Calu3 (cell line): ENCODE data around the gene SPHK2. TPM values are rescaled to one million over a fixed set of nuclear protein-coding genes. Genes with fewer than 3 reads are reported as not detected.

Experiments
- BruUV-seq: library from RNA; stranded (reverse); fragments of 400-500 nt; replicated peaks from 2 replicates; lab custom pipeline; 2021; lab: Mats Ljungman, UMichigan
- CTCF ChIA-PET: fragments of 300-600 bp; sonication (Branson Sonifier 250); formaldehyde crosslinking; loops from one replicate; lab custom pipeline; 2022; ENCODE audit warnings: antibody characterized with exemption; lab: Charles Lee
- DNase-seq: peaks from one replicate; pipeline ENCODE4 v3.0.0; 2022
- H3K27ac Mint-ChIP-seq: one replicate; pipeline ENCODE4 v1.8.0; 2022; ENCODE audit warnings: mixed read lengths; ENCODE audit not compliant: unreplicated experiment
- H3K27me3 Mint-ChIP-seq: one replicate; pipeline ENCODE4 v1.8.0; 2022; ENCODE audit warnings: mixed read lengths; ENCODE audit not compliant: unreplicated experiment
- H3K36me3 Mint-ChIP-seq: one replicate; pipeline ENCODE4 v1.8.0; 2022; ENCODE audit warnings: mild to moderate bottlenecking, moderate library complexity, mixed read lengths; ENCODE audit not compliant: insufficient read depth, unreplicated experiment
- H3K4me1 Mint-ChIP-seq: one replicate; pipeline ENCODE4 v1.8.0; 2022; ENCODE audit warnings: mild to moderate bottlenecking, low read depth, mixed read lengths; ENCODE audit not compliant: unreplicated experiment
- H3K4me3 Mint-ChIP-seq: one replicate; pipeline ENCODE4 v1.8.0; 2022; ENCODE audit warnings: mild to moderate bottlenecking, low read depth, moderate library complexity, mixed read lengths; ENCODE audit not compliant: unreplicated experiment
- H3K9me3 Mint-ChIP-seq: one replicate; pipeline ENCODE4 v1.8.0; 2022; ENCODE audit warnings: low read depth, mixed read lengths; ENCODE audit not compliant: unreplicated experiment
- CTCF ChIP-seq: fragments of 200-600 bp; IDR thresholded peaks from one replicate; pipeline ENCODE4 v1.8.0; 2022; ENCODE audit warnings: antibody characterized with exemption; ENCODE audit not compliant: unreplicated experiment
- intact Hi-C: fragments of 100-400 bp; cut with micrococcal nuclease; formaldehyde crosslinking; loops from one replicate; pipeline ENCODE4 v1.10.0; 2022; ENCODE audit not compliant: unreplicated experiment
- total RNA-seq: library from RNA; stranded (reverse); gene quantifications from 2 replicates; pipeline ENCODE4 v1.2.3, GENCODE V29; 2022

The SPHK2 gene
- total RNA-seq, 1 experiment from 2014 or later, result 24.2 TPM

DNA sequence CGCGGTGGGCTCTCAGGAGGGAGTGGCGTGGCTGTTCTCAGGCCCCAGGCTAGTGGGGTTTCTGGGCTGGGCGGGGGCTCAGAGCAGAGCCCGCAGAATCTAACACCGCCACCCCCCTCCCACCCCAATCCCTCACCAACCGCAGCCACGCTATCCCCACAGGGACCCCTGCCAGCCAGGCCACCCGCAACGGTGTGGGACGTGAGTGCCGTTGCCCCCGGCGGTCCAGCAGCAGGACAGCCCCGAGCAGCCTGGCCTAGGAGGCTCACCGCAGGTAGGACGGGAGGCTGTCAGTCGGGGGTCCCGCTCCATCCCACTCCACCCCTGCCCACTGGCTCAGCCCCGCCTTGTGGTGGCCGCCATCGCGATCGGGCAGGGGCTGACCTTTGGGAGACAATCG, 53.7 kb downstream of the SPHK2 start, which contains the start of gene NTN5:
Gene NTN5, minus strand, starts transcription at position 24 of the 400 bp plus-strand sequence. CDS start 2,031 bp downstream, outside the sequence.
- Mint-ChIP-seq H3K4me1 (peaks cover 20% of the 10 kb centered on the region), H3K27me3 (no peaks in the 10 kb centered on the region), H3K36me3 (peaks cover 5% of the 10 kb centered on the region), H3K4me3 (no peak within 1 kb of the TSS), H3K27ac (peak within 1 kb of the TSS; percentile 17), H3K9me3 (peaks cover 6% of the 10 kb centered on the region)
- CTCF ChIA-PET, result no interaction called here
- intact Hi-C loops, result no loop called here
- no peak for TF ChIP-seq CTCF
- no TSS peak for BruUV-seq
- no peak for DNase-seq

DNA sequence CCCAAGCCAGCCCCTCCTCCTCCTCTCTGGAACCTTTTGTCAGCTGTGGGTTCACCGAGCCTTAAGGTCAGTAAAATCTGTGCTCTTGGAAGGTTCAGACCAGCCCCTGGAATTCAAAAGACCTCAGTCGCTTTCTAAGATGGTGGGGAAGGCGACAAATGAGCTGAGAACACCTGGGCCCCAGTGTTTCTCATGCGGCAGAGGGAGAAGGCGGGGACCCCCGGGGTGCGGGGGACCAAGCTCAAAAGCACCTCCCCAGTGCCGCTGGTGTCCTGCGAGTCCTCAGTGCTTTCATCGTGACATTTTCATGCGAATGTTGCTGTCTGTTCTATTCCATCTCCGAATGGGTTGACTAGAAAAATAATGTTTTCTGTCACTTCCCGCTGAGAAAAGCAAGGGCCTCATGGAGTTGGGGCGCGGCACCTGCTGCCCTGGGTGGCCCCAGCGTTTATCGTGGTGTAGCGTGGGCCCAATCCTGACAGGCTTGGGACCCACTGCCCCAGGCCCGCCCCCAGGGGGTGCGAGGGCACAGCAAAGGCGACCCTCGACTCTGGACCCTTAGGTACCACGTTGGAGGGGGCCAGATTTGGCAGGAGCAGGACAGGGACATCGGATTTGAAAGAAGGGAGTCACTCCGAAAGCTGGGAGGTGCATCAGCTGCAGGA, 54.3 kb downstream of the SPHK2 start:
- CTCF ChIA-PET, result no interaction called here
- H3K27ac Mint-ChIP-seq, result peak overlapping the region; percentile 17
- peaks cover 6% of the 10 kb centered on the region for H3K9me3 Mint-ChIP-seq
- BruUV-seq, result no TSS peak
- no peak for DNase-seq
- no peaks in the 10 kb centered on the region for H3K27me3 Mint-ChIP-seq
- no peak for TF ChIP-seq CTCF
- H3K36me3 Mint-ChIP-seq, result peaks cover 5% of the 10 kb centered on the region
- peaks cover 25% of the 10 kb centered on the region for H3K4me1 Mint-ChIP-seq
- intact Hi-C loops, result no loop called here
- H3K4me3 Mint-ChIP-seq, result no peak overlapping the region

- intact Hi-C loops, result no loop called here
- Mint-ChIP-seq H3K9me3 (peaks cover 6% of the 10 kb centered on the region), H3K27ac (no peak overlapping the region), H3K4me3 (no peak overlapping the region), H3K4me1 (peaks cover 25% of the 10 kb centered on the region), H3K36me3 (peaks cover 5% of the 10 kb centered on the region), H3K27me3 (no peaks in the 10 kb centered on the region)
- DNase-seq, result no peak
- no TSS peak for BruUV-seq
- TF ChIP-seq CTCF, result no peak
- CTCF ChIA-PET, result interaction anchor here (1.3 to 2.7 kb wide), 4 partner anchors 28 to 110 kb away, joined by 3 to 15 read pairs (median 8); partner anchors contain the start of gene CA11
Measured at GRCh38 chr19:48674216-48674809, 55.0 kb downstream of the SPHK2 start.

- no TSS peak for BruUV-seq
- Mint-ChIP-seq H3K36me3 (peaks cover 5% of the 10 kb centered on the region), H3K4me3 (no peak overlapping the region), H3K27ac (no peak overlapping the region), H3K9me3 (no peaks in the 10 kb centered on the region), H3K27me3 (no peaks in the 10 kb centered on the region), H3K4me1 (peaks cover 25% of the 10 kb centered on the region)
- DNase-seq, result peak; percentile 87
- CTCF ChIA-PET, result interaction anchor here (0.6 to 2.7 kb wide), 10 partner anchors 18 to 574 kb away, joined by 3 to 15 read pairs (median 4); partner anchors contain the start of genes CA11 and FUT2
- intact Hi-C loops, result loop anchor here (5.0 kb wide), 1 partner anchor 62 kb away; no protein-coding TSS in a partner anchor
- peak; percentile 85 for TF ChIP-seq CTCF
Measured at GRCh38 chr19:48674921-48675824, 55.9 kb downstream of the SPHK2 start.
